ENCODE results near the gene RBM6. TPM values are rescaled to one million over a fixed set of nuclear protein-coding genes. Genes with fewer than 3 reads are reported as not detected.

The RBM6 gene
- total RNA-seq, 1 donor from 2014 or later: 109 TPM

DNA sequence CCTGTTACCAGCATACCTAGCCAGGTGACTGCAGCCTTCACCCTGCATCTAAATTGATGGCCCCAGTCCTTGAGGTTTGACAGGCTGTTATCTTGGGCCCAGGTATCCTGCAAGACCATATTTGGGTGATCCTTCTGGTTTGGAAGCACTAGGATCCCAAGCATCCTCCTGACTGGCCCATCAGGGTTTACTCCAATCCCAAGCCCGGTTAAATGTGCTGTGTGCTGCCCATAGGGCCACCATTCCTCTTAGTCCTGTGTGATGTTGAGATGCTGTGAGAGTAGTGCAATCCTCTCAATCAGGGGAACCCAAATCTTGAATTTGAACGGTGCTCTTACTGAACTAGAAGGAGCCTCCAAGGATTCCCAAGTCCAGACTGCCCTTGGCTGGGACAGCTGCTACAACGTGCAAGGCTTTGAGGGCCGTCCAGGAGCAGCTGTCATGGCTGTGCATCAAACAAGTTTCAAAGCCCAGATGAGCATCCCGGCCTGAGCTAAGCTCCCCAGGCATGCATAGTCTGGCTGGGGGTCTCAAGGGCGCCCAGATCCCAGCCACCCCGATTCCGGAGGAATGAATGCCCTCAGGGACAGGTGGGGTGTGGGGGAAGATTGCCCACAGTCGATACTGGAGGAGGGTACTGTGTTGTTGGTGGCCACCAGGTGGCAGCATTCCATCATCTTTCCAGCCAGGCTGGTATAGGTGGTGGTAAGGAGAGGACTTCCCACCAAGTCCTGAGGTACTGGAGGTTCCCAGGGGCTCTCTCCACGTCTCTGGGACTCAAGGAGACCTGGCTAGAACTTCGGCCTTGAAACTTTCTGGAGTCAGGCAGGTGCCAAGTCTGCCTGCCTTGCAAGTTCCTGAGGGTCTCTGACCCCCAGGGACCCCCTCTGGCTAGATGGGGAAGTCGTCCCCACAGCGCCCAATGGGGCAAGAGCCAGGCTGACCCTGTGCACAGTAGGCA is 181.4 kb downstream of the RBM6 start:
- H3K4me3 Mint-ChIP-seq: no peak overlapping the region
- peak; percentile 85 for DNase-seq (ENCODE audit: extremely low spot score, unreplicated experiment)
- TF ChIP-seq, protein P1, sequence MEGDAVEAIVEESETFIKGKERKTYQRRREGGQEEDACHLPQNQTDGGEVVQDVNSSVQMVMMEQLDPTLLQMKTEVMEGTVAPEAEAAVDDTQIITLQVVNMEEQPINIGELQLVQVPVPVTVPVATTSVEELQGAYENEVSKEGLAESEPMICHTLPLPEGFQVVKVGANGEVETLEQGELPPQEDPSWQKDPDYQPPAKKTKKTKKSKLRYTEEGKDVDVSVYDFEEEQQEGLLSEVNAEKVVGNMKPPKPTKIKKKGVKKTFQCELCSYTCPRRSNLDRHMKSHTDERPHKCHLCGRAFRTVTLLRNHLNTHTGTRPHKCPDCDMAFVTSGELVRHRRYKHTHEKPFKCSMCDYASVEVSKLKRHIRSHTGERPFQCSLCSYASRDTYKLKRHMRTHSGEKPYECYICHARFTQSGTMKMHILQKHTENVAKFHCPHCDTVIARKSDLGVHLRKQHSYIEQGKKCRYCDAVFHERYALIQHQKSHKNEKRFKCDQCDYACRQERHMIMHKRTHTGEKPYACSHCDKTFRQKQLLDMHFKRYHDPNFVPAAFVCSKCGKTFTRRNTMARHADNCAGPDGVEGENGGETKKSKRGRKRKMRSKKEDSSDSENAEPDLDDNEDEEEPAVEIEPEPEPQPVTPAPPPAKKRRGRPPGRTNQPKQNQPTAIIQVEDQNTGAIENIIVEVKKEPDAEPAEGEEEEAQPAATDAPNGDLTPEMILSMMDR (conservative IDR thresholded peaks at IDR 0.05): peak; percentile 97
- no peaks in the 10 kb centered on the region for H3K9me3 Mint-ChIP-seq
- no peaks in the 10 kb centered on the region for H3K27me3 Mint-ChIP-seq
- H3K27ac Mint-ChIP-seq: peak overlapping the region; percentile 64
- H3K4me1 Mint-ChIP-seq (ENCODE audit: unreplicated experiment): peaks cover 38% of the 10 kb centered on the region
- H3K36me3 Mint-ChIP-seq: peaks cover 12% of the 10 kb centered on the region

DNA sequence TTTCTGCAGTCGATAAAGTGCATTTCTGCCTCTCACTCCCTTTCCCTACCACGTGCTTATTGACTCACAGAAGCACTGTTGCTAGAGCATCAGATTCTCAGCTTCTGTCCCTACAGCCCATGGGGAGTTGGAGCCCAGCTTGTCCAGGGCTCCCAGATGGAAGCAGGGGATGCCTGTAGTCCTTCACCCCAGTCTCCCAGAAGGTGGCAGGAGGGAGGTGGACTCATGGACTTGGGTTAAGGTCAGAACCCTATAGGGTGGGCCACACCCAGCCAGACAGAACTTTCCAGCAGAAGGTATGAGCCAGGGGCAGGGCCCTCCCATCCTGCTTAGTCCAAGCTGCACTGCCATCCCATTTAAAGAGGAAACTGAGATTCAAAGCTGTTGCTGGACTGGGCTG is 182.1 kb downstream of the RBM6 start:
- Mint-ChIP-seq H3K4me3 (peak overlapping the region; percentile 47), H3K36me3 (peaks cover 7% of the 10 kb centered on the region), H3K27ac (peak overlapping the region; percentile 64), H3K9me3 (no peaks in the 10 kb centered on the region), H3K27me3 (no peaks in the 10 kb centered on the region), H3K4me1 (ENCODE audit: unreplicated experiment) (peaks cover 39% of the 10 kb centered on the region)
- no peak for DNase-seq (ENCODE audit: extremely low spot score, unreplicated experiment)
- TF ChIP-seq, protein P1 (conservative IDR thresholded peaks at IDR 0.05): no peak

DNA sequence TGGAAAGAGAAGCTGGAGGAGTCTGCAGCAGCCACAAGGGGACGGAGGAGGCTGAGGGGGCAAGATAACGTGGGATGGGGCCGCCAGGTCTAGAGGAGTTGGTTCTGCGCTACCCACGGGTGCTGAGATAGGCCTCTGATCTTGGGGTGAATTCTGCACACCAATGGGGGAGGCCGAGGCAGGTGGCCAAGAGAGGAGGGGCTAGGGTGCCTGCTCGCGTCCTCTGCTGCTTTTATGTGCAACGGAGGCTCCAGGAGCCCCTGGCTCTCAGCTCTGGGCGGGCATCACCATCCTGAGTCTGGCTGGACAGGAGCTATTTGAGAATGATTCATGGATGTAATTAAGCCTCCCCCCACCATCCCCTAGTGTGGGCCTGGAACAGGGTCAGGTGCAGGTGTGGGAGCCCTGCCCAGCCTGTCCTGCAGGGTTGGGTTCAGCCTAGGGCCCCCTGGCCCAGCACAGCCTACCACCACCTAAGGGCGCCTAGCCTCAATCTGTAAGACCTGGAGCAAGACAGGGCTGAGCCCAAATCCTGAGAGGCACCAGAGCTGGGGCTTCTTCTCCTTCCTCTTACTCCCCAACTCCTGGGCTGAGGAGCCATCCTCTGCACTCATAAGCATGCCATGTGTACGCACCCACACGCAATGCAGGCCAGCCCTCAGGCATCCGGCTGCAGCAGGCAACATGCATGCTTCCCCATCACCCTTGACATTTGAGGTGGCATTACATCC is 182.9 kb downstream of the RBM6 start:
- Mint-ChIP-seq H3K9me3 (no peaks in the 10 kb centered on the region), H3K4me3 (peak overlapping the region; percentile 63), H3K27ac (peak overlapping the region; percentile 64), H3K36me3 (peaks cover 4% of the 10 kb centered on the region), H3K4me1 (ENCODE audit: unreplicated experiment) (peaks cover 39% of the 10 kb centered on the region), H3K27me3 (no peaks in the 10 kb centered on the region)
- no peak for DNase-seq (ENCODE audit: extremely low spot score, unreplicated experiment)
- TF ChIP-seq, protein P1 (conservative IDR thresholded peaks at IDR 0.05): no peak

DNA sequence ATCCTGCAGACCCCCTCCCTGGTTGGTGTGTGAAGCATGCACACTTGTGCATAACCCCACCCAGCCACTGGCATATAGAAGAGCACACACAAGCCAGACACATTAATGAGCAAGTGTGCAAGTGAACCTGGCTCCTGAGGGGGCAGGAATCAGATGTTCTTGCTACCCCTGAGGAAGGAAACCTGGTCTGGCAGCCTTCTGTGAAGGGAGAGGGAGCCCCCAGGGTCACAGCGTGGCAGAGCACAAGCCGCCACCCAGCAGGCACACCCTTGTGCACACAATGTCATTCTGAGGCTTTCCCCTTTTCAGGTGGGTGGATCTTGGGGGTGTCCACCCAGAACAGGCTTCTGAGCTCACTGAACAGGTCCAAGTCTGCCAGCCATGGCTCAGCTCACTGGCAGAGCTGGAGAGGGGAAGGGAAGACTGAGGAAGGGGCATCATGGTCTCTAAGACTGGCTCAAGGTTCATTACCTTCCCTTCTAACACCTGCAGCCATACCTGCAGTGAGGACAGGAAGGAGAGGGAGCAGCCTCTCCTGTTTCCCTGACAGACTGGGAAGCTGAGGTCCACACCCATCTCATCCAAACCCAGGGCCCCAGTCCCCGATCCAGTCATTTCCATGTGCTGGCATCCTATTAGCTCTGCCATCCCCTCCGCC is 183.6 kb downstream of the RBM6 start:
- H3K9me3 Mint-ChIP-seq: no peaks in the 10 kb centered on the region
- DNase-seq (ENCODE audit: extremely low spot score, unreplicated experiment): no peak
- peaks cover under 1% of the 10 kb centered on the region for H3K36me3 Mint-ChIP-seq
- peak overlapping the region; percentile 56 for H3K27ac Mint-ChIP-seq
- H3K4me1 Mint-ChIP-seq (ENCODE audit: unreplicated experiment): peaks cover 39% of the 10 kb centered on the region
- TF ChIP-seq, protein P1 (conservative IDR thresholded peaks at IDR 0.05): no peak
- H3K4me3 Mint-ChIP-seq: peak overlapping the region; percentile 65
- H3K27me3 Mint-ChIP-seq: no peaks in the 10 kb centered on the region

DNA sequence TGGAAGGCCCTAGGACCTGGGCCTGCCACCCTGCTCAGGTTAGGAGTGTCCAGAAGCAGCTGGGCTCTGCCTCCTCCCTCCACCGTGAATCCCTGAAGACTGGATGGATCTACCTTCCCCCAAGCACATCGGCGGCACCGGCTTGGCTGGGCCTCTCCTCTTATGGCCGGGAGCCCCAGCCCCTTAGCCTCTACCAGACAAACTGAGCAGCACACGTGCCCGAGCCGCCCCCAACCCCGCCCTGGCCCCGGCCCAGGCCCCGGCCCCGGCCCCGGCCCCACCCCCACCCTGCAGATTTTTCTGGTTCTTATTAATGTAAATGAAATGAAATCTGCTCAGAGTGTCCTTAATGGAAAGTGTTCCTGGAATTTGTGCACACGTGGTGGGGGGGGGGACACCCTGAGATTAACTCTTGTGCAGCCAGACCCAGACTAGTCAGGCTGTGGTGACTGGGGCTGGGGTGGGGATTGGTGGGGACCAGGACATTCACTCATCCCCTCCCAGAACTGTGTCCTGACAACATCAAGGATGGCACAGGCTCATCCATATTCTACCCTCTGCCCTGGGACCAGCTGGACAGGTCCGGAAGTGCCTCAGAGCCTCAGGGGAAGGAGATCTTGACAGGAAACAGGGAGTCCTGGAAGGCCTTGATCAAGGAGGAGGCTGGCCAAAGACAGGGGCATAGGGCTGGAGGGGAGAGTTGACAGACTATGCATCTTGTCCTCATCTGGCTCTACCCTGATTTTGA is 184.3 kb downstream of the RBM6 start:
- Mint-ChIP-seq H3K4me3 (peak overlapping the region; percentile 65), H3K36me3 (no peaks in the 10 kb centered on the region), H3K9me3 (no peaks in the 10 kb centered on the region), H3K4me1 (ENCODE audit: unreplicated experiment) (peaks cover 39% of the 10 kb centered on the region), H3K27me3 (no peaks in the 10 kb centered on the region), H3K27ac (peak overlapping the region; percentile 56)
- DNase-seq (ENCODE audit: extremely low spot score, unreplicated experiment): no peak
- TF ChIP-seq, protein P1 (conservative IDR thresholded peaks at IDR 0.05): no peak

Data from type B pancreatic cell (in vitro differentiated cells).